Neural crest cell (in vitro differentiated cells): ENCODE data around the gene POR. TPM values are rescaled to one million over a fixed set of nuclear protein-coding genes. Genes with fewer than 3 reads are reported as not detected.

ENCODE experiments used
- DNase-seq: peaks from one replicate; pipeline ENCODE4 v3.0.0; 2021; ENCODE audit warnings: low read depth, mixed read lengths, low spot score
- H3K27ac Mint-ChIP-seq: one replicate; pipeline ENCODE4 v1.8.0; 2021; ENCODE audit warnings: mild to moderate bottlenecking, mixed read lengths; ENCODE audit not compliant: unreplicated experiment
- H3K27me3 Mint-ChIP-seq: 2 replicates; pipeline ENCODE4 v1.8.0; 2021; ENCODE audit warnings: low read depth, mild to moderate bottlenecking, mixed read lengths
- H3K36me3 Mint-ChIP-seq: 2 replicates; pipeline ENCODE4 v1.8.0; 2021; ENCODE audit warnings: low read depth, mild to moderate bottlenecking, mixed read lengths
- H3K4me1 Mint-ChIP-seq: 2 replicates; pipeline ENCODE4 v1.8.0; 2021; ENCODE audit warnings: mixed read lengths
- H3K4me3 Mint-ChIP-seq: one replicate; pipeline ENCODE4 v1.8.0; 2021; ENCODE audit warnings: mild to moderate bottlenecking, mixed read lengths
- H3K9me3 Mint-ChIP-seq: 2 replicates; pipeline ENCODE4 v1.8.0; 2021; ENCODE audit warnings: mixed read lengths
- total RNA-seq: library from RNA; stranded (reverse); gene quantifications from 2 replicates; pipeline ENCODE4 v1.2.1, GENCODE V29; 2021
- TF ChIP-seq, protein P1 (sequence below): fragments of 200-600 bp; sonication (generic); conservative IDR thresholded peaks from 2 replicates; pipeline ENCODE4 v1.5.0; 2021; ENCODE audit warnings: antibody characterized with exemption, mild to moderate bottlenecking

Gene POR
- total RNA-seq, 1 donor from 2014 or later: 126 TPM

DNA sequence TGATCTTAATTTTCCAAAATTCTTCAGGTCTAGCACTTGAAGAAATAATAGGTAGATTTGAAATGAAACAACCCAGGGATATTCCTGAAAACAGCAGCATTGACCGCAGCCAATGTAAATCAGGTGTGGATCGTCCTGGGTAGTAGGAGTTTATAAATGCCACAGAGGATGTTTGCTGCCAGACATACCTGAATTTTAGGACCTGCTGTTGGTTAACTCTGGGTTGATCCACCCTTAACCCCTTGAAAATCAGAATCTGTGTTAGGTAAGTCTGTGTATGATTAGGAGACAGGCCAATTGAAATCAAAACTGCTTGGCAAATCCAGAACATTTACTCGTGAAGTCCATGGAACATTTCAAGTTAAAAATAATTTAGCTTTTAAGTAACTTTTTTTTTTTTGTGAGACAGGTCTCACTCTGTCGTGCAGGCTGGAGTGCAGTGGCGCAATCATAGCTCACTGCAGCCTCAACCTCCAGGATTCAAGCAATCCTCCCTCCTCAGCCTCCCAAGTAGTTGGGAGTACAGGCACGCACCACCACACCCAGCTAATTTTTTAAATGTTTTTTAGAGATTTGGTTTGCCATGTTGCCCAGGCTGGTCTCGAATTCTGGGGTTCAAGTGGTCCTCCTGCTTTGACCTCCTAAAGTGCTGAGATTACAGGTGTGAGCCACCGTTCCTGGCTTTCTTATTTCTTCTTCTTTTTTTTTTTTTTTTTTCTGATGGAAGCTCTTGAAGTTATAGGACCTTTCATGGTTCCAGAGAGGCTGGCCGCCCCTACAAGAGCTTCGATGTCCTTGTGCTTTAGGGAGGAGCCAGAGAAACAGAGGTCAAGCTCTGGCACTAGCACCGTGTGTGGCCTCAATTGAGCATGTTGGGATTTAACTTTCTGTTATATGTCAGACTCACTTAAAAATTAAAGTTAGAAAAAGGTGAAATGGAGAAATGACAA, 2.0 kb downstream of the POR start:
- Mint-ChIP-seq H3K4me3 (peak overlapping the region; percentile 89), H3K27me3 (no peaks in the 10 kb centered on the region), H3K9me3 (no peaks in the 10 kb centered on the region), H3K4me1 (peaks cover 47% of the 10 kb centered on the region), H3K27ac (no peak overlapping the region), H3K36me3 (no peaks in the 10 kb centered on the region)
- TF ChIP-seq, protein P1, sequence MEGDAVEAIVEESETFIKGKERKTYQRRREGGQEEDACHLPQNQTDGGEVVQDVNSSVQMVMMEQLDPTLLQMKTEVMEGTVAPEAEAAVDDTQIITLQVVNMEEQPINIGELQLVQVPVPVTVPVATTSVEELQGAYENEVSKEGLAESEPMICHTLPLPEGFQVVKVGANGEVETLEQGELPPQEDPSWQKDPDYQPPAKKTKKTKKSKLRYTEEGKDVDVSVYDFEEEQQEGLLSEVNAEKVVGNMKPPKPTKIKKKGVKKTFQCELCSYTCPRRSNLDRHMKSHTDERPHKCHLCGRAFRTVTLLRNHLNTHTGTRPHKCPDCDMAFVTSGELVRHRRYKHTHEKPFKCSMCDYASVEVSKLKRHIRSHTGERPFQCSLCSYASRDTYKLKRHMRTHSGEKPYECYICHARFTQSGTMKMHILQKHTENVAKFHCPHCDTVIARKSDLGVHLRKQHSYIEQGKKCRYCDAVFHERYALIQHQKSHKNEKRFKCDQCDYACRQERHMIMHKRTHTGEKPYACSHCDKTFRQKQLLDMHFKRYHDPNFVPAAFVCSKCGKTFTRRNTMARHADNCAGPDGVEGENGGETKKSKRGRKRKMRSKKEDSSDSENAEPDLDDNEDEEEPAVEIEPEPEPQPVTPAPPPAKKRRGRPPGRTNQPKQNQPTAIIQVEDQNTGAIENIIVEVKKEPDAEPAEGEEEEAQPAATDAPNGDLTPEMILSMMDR: no peak
- no peak for DNase-seq

GRCh38 chr7:75920431-75921161, 5.6 kb downstream of the POR start:
- Mint-ChIP-seq H3K4me1 (peaks cover 38% of the 10 kb centered on the region), H3K27ac (peak overlapping the region; percentile 12), H3K4me3 (no peak overlapping the region), H3K36me3 (no peaks in the 10 kb centered on the region), H3K9me3 (no peaks in the 10 kb centered on the region), H3K27me3 (no peaks in the 10 kb centered on the region)
- TF ChIP-seq, protein P1: no peak
- DNase-seq: no peak

DNA sequence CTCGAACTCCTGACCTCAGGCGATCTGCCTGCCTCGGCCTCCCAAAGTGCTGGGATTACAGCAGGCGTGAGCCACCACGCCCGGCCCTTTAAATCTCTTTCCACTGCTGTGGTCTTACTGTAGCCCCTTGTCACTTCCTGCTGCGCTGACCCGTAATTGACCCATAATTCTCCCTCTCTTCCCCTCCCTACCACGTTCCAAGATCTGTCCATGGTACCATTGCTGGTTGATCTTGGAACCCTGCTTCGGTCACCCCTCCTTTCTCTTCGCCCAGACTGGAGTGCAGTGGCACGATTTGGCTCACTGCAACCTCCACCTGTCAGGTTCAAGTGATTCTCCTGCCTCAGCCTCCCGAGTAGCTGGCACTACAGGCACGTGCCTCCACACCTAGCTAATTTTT, 6.5 kb downstream of the POR start:
- no peak overlapping the region for H3K27ac Mint-ChIP-seq
- TF ChIP-seq, protein P1: no peak

DNA sequence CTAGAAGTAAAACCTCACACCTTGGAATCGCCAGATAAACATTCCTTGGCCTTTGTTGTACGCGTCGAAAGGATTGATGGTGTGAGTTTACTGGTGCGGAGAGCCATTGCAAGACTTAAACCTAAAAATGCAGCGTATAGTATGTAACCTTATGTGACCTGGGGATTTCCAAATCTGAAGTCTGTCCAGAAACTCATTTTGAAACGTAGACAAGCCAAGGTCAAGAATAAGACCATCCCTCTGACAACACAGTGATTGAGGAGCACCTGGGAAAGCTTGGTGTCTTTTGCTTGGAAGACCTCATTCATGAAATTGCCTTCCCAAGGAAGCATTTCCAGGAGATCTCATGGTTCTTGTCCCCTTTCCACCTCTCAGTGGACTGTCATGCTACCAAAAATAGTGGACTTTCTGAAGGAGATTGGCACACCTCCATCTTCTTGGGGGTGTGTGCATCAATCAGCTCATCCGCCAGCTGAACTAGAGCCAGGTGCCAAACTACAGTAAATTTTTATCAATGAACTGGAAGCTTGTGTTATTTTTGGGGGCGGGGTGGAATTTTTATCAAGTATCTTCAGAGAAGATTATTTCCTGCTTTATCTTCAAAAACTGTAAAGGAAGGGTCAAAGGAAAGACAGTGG, 8.1 kb downstream of the POR start:
- H3K27me3 Mint-ChIP-seq: no peaks in the 10 kb centered on the region
- H3K27ac Mint-ChIP-seq: no peak overlapping the region
- no peak overlapping the region for H3K4me3 Mint-ChIP-seq
- no peak for DNase-seq
- no peaks in the 10 kb centered on the region for H3K36me3 Mint-ChIP-seq
- H3K4me1 Mint-ChIP-seq: peaks cover 26% of the 10 kb centered on the region
- H3K9me3 Mint-ChIP-seq: no peaks in the 10 kb centered on the region
- TF ChIP-seq, protein P1: no peak

More for the DNA sequence above, 6.5 kb downstream of the POR start:
- Mint-ChIP-seq H3K9me3 (no peaks in the 10 kb centered on the region), H3K27me3 (no peaks in the 10 kb centered on the region), H3K4me1 (peaks cover 29% of the 10 kb centered on the region), H3K36me3 (no peaks in the 10 kb centered on the region), H3K4me3 (no peak overlapping the region)
- no peak for DNase-seq

- no peak overlapping the region for H3K27ac Mint-ChIP-seq
- TF ChIP-seq, protein P1: no peak
- no peak overlapping the region for H3K4me3 Mint-ChIP-seq
- H3K36me3 Mint-ChIP-seq: no peaks in the 10 kb centered on the region
- H3K4me1 Mint-ChIP-seq: peaks cover 16% of the 10 kb centered on the region
- no peak for DNase-seq
- no peaks in the 10 kb centered on the region for H3K9me3 Mint-ChIP-seq
- H3K27me3 Mint-ChIP-seq: no peaks in the 10 kb centered on the region
Observed at GRCh38 chr7:75924256-75924655, 9.3 kb downstream of the POR start.
